Islet precursor cell (in vitro differentiated cells): Measurements from ENCODE around the gene MRPS10.

ENCODE experiments used
- DNase-seq: peaks from one replicate; pipeline ENCODE4 v3.0.0-alpha.2; 2018

Gene MRPS10

DNA sequence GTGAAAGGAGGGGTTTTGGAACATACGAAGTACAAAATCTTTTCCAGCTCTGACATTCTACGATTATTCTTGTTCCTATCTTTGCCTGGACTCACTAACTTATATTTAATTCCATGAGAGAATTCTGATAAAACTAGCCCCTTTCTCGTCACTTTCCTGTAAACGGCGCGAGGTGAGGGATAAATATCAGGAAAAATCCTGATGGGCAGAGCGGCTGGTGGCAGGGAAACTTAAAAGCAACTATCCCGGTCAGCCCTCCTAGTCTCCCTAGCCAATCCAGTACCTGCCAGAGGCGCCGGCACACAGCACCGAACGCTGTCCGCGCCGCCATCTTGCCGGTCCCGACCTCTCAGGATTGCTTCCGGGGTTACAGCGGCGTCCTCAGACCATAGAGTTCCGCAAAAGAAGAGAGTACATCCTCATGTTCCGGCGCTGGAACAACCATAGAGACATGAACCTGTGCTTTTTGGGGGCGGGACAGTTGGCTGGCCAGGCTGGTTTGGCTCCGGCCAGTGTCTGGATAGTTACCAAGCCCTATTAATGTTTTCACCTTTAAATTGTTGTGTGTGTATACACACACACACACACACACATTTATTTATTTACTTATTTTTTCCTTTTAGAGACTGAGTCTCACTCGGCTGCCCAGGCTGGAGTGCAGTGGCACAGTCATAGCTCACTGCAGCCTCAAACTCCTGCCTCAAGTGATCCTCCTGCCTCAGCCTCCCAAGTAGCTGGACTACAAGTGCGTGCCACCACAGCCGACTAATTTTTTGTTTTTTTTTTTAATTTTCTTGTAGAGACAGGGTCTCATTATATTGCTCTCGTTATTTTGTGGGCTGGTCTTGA is at the start of gene MRPS10:
MRPS10 (minus strand) TSS at position 343 of the 849 bp plus-strand sequence; CDS start at position 331, 12 bp downstream.
- peak; percentile 97 for DNase-seq

DNA sequence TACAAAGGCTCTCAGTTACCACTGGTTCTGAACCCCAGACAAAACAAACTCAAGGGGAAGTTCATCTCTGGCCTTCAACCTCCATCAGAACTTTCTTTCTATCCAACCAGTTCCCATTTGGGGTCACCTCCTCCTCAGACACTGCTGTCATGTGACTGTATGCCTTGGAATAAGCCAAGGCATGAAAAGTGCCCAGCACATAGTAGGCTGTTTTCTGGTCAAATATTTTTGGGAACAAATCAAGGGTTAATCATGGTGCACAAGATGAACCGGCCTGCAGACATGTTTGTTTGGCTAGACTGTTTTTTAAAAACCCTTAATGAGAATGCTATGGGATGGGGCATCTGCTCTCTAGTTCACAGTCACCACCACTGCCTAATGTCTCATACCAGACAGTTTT is 48.9 kb upstream of the MRPS10 start:
- DNase-seq: no peak

DNA sequence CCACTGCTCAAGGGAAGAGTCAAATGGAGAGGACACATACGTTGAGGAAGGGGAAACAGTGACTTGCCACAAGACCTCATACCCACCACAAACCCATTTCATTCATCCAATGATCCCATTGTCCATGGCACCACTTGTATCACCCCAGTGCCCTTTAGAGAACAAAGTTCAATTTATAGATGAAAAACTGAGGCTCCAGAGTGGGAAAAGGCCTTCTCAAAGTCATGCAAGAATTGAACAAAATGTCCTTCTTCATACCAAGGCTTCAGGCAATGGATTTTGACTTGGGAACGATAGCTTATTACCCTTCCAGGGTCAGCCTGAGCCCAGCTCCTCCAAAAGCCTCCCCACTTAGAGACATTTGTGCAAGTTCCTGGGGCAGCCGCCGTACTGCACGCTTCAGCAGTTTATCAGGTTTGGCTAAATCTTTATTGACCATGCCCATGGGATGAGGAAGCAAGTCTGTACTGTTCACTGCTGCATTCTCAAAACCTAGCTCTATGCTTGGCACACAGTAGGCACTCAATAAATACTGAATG is 47.3 kb upstream of the MRPS10 start:
- no peak for DNase-seq

DNA sequence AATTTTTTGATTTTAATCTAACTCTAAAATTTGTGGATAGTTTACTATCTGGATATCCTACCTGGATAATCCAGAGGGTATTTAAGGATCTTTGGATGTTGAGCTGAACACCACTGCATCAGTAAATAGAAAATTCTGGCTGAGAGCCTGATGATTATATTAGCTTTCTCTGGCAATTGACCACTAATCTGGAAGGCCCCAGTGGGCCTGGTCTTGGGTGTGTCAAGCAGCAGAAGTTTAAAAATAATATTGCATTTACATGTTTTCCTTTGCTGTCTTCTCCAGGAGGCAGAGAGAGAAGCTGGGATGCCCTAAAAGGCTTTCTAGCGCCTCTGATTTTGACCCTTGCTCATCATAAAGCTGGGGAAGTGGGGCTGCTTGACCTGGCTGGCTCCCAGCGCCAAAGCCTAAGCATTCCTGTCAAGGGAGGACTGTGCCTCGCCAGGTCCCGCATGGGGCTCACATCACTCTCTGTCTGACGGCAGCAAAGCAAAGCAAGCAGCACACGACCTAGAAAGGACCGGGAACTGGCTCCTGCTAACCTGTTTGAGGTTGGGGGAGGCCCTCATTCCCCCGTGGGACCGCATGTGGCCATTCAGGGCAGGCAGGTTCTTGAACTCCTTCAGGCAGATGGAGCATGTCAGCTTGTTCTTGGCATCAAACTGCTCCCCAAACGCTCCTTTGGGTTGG is 46.6 kb upstream of the MRPS10 start:
- no peak for DNase-seq

DNA sequence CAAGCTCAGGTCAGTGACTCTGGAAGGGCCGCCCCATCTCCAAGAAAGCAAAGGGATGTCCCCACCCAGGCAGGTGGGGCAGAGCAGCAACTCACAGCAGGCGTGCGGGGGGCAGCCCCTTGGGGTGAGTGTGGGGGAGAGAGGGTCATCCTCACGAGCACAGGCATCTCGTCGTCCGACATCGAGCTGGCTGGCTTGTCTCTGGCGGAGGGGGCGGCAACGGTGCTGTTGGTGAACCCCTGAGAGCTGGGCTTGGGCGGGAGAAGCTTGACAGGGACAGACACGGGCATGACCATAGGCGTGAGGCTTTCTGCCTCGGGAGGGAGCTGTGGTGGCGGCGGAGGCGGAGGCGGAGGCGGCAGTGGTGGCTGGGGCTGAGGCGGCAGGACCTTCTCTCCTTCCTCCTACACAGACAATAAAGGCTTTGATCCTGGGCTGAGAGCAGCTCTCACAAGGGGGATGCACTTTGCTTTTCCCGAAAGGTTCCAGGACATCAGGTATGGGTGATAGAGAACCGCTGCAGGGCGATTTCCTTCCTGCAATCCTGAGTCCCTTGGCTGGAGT is 45.6 kb upstream of the MRPS10 start:
- DNase-seq: peak; percentile 85

DNA sequence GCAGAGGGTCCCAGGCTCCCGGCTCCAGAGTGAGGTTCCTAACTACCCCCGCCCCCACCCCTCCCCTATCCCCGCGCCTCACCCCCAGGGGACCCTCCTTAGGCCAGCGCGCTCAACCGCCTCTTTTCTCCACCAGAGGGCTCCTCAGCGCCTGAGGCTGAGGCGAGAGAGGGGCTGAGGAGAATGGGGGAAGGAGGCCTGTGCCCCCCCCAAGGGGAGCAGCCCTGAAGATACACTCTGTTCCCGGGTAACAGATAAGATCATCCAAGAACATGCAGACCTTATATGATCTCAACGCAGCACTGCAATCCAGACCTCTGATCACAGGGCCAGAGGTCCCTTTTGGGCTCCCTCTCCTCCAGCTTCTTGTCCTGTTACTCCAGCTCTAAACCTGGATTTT is 43.3 kb upstream of the MRPS10 start:
- DNase-seq: no peak

DNA sequence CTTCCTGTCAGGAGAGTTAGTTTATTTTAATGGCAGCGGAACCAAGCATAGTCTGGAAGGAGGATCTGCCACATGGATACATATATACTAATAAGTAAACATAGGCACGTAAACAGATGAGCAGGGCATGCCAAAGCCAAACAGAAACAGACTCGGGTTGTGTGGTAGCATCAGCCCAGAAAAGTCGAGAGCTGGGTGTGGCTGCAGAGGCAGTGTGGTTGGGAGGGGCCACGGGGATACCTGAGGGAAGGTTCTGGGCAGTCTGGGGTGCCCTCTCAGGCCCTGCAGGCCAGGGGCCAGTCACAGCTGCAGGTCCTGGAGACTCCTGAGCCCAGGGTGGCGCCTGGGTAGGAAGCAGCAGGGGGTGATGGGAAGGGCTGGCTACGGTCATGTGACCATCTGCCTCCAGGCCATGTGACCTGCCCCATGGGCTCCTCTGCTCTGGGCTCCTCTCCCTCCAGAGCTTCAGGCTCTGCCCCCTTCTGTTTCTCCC is 42.8 kb upstream of the MRPS10 start:
- no peak for DNase-seq

DNA sequence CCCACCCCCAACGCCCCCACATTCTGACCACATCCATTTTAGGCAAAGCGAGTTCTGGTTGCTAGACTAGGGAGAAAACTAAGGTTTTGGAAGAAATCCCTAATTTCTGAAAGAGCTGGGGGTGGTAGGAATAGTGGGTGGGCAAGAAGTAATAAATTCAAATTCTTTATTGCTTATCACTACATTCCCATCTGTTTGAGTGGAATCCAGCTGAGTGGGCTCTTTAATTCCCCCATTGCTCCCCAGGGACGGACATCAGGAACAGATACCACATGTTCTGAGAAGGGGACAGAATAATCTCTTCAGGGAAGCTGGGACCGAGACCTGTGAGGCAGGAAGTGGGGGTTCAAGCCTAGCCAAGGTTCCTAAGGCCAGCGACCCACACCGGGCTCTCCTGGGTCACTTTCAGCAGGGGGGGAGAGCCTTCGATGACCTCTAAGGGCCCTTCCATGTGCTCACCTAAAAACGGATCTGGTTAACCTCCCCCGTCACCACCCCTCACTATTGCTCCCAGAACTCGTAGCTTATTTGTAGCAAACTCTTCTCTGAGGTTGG is 42.3 kb upstream of the MRPS10 start:
- no peak for DNase-seq

DNA sequence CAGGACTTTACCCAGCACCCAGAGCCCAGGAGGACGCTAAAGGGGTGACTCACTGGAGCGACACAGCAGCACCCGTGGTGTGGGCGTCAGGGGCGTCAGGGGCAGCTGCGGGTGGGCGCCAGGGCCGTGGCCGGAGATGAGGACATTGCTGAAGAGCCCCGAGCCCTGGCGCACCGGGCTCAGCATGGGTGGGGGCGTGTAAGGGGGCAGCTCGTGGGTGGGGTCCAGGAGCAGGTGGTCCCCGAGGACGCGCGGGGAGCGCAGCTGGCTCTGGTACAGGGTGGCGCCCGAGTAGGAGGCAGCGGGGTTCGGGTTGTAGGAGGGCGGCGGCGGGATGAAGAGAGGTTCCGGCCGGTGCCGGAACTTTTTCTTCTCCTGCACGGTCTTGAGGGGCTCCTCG is 41.6 kb upstream of the MRPS10 start:
- peak; percentile 34 for DNase-seq

DNA sequence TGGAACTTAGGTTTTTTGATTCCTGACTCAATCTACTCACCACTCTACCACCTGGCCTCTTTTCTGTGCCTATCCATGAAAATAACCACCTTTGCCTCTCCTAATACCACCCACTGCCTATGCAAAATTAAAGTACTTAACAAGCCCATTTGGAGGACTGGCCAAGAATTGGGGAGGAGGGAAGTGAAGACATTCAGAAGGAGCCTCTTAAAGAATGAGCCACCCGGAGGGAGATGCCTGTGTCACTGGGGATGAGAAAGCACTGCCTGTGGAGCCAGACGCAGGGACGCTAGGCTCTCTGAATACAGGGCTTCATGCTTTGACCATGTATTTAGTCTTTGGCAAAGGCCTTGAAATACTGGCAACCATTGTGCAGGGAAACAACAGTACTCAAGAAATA is 40.0 kb upstream of the MRPS10 start:
- DNase-seq: no peak

DNA sequence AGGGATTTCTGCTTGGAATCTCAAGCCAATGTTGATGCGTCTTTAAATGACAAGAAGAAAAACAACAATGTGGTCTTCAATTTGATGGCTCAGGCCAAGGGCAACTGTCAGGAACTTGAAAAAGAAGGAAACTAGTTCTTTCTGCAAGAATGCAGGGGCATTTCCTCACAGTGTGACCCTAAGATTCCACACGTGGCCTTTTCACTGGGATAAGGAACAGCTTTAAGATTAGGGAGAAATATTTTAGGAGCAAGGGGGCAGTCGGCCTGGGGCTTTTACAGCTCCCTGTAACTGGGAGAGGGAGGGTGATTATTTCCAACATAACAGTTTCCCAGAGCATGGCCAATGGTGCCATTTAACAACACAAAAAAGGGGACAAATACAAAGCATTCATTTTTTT is 39.4 kb upstream of the MRPS10 start:
- no peak for DNase-seq

DNA sequence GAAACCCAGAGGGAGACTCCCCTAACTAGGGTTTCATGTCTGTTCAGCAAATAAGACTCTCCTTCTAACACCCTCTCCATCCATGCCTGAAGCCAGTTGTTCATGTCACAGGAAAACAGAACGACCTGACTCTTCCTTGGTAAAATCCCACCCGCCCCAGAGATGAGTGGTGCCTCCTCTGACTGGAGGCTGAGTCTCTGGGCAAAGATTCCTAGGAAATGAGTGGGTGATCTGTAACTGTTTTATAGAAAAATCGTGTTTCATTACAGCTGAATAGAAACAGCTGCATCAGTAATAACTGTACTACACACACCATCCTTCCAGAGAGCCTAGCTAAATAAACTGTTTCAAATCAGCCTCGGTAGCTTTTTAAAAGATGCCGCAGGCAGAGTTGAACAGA is 37.4 kb upstream of the MRPS10 start:
- DNase-seq: no peak

DNA sequence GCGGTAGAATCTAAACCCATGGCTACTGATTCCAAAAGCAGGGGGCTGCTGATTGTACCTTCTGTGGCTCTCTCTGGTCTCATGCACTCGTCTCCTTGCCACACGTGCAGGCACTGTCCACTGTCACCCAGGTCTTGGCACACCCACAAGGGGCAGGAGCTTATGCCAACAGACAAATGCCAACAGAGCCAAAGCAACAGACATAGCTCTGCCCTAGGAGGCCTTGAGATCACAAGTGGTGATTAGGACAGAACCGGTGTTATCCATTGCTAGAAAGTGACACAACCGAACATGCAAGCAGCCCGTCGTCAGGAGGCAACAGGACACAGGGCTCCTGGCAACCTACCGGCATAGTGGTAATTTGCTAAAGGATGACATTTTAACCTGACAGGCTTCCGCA is 36.8 kb upstream of the MRPS10 start:
- DNase-seq: no peak

DNA sequence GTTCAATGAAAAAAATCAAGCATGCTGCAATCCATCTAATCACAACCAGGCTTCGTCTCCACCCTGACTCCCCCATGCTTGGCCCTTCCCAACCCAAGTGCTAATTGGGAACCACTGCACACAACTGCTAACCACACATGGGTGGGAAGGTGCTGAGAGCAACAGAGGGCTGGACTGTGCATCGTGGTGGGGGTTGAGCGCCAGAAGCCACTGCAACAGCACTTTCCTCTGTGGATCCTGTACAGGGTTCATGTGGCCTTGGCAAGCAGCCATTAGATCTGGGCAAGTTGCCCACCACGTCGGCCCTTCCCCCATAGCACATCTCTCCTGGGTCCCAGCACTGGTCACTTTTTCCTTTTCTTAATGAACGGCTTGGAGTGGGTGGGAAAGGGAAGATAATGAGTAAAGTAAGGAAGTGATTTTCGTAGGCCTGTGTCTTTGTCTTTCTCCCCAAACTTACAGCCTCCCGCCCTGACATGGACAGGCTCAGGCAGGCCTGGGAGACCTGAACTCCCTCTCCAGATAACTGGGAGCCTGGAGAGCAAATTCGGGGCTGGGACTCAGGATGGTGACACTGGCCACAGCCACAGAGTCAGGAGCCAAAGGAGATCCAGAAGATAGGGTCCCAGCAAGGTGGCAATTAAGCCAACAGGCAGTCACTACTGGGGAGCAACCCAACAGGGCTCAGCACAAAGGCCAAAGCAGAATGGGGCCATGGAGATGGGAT is 34.4 kb upstream of the MRPS10 start:
- DNase-seq: no peak

DNA sequence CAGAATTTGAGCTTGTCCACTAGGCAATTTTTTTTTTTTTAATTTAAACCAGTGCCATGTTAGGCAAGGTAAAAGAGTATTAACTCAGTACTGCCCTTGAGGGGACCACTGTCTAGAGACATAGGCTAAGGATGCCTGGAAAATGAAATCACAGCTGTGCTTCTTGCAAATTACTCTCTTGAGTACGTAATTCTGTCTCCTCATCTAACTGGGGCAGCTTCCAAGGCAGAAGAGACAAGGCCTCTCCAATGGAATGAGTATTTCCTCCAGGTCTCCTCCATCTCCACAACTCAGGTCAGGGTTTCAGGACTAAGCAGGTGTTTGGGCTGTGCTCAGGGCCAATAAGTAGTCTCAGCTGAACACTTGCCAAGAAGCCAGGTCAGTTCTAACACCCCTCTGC is 33.8 kb upstream of the MRPS10 start:
- no peak for DNase-seq

DNA sequence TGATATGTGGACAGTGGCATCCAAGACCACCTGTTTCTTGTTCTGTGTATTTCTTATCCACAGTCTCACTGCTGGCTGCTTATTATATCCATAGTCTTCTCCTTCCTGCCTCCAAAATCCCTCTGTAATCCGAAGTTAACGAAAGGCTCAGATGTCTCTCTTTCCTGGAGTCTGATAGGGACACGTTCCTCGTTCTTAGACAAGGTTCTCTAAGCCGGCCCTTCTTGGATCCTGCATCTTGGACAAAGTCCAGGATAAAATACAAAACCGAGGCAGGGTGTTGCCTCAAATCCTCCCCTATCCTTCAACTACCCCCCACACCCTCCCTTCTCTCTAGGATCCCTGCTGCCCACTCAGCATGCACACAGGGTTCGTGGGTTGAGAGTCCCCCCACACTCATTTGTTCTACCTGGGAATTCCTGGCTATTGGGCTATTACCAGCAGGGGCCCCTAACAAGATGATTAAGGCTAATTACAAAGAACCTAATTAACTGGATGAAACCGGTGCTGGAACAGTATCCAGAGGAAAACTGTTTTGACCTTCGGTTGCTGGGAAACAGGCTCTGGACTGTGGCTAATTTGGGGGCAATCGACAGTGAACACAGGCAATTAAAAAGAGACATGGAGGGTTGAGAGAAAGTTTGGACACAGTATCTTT is 32.7 kb upstream of the MRPS10 start:
- no peak for DNase-seq

DNA sequence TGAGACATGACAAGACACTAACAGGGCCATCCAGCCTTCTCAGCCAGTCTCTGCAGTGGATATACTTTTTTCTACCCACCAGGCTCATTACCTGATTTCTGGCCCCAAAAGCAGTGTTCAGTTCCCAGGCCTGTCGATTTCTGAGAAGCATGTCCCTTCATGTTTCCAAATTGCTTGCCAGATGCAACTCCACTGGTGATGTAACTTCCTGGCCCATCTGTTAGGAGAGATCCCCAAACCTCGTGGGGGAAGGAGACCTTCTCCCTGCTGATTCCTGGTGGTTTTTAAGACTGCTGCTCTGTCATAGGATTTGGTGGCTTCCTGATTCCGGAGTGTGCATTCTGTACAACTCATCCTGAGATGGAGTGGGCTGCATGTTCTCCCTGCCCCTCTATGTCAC is 31.6 kb upstream of the MRPS10 start:
- DNase-seq: no peak

DNA sequence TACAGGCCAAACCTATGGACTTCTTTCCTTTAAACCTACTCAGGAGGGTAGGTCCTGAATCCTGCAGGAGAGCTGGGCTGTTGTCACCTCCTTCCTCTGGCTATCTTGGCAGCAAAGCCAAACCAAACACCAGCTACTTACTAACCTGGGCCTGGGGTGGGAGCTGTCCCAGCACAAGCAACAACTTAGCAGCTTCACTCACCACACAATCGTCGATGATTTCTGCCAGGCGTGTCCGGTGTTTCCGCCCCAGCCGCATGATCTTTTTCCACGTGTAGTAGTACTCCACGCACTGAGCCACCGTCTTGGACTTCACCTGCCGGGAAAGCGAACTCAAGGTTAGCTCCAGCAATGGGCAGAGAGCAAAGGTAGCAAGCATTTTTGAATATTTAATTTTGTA is 25.4 kb upstream of the MRPS10 start:
- DNase-seq: no peak

DNA sequence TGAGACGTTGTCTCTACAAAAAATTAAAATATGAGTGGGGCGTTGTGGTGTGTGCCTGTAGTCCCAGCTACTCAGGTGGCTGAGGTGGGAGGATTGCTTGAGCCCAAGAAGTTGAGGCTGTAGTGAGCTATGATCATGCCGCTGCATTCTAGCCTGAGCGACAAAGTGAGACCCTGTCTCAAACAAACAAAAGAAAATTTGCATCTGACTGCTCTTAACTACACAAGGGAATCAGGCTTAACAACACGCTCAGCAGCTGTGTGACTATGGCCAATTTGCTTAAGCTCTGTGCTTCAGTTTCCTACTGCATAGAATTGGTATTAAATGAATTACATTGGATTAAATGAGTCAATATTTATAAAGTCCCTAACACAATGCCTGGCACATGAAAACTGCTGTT is 24.3 kb upstream of the MRPS10 start:
- DNase-seq: no peak

DNA sequence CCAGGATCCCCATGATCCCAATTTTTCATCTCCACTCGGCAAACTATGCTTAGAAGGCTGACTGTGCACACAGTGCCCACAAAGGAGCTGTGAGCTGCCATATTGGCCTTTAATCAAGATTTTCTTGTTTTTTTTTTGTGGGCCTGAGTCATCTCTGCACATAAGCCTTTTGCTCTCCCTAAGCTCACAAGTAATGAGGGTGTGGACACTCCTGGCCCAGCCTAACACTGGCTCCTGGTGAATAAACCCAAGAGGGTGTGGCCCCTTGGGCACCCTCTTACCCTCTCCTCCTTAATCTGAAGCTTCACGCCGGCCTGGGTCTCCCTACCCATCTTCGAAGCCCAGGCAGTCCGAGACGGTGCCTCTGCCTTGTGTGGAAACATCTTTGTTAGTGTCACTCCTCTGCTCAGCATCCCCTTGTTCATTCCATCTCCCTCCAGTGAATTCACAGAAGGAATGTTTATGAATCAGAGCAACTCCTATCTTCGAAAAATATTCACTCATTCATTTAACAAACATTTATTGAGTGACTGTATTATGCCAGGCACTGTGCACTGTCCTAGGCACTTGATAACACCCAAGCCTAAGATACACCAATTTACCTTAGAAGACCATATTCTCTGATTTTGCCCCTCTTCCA is 22.2 kb upstream of the MRPS10 start:
- DNase-seq: no peak

DNA sequence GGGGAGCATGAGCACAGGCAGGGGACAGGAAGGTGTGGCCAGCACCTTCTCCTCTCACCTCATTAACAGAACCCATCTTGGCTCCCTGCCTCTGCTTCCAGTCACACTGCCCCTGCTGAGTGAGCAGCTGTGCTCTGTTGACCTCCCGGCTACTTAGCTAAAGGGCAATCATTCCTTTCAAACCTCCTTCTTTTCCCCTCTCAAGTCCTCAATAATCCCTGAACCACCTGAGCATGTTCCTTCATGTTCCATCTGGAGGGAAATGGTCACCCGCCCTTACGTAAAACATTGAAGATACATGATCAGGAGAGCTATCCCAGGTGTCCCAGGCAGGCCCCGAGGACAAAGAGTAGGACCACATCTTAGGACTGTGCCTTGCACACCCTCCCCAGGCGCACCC is 21.7 kb upstream of the MRPS10 start:
- no peak for DNase-seq

DNA sequence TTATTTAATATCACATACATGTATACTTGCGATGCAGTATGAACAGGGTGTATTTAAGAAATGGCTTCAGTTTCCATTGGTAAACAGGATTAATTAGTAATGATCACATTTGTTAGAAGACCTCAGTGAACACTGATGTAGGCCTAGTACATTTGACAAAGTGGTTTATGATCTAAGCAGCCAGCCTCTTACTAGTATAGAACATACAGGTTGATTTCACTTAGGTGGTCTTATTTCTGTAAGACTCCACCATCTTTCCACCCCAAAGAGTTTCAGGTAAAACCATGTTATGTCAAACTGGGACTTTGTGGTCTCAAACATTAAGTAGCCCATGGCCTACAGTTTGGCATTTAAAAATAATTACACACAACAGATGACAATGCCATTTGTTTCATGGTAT is 20.2 kb upstream of the MRPS10 start:
- no peak for DNase-seq
